Fibroblast of lung (primary cell): Measurements from ENCODE around the gene PLCH2. TPM values are rescaled to one million over a fixed set of nuclear protein-coding genes. Genes with fewer than 3 reads are reported as not detected.
A peak's percentile ranks its signal among the peaks of the same experiment; 100 is the strongest.

Source experiments
- DNase-seq, 2 donors: peaks; one replicate each; pipeline versions ENCODE4 v3.0.0 to v3.0.0-alpha.2; 2010; ENCODE audit warnings: low read depth in 2 of 2
- H2AFZ ChIP-seq: 2 replicates; pipeline ENCODE4 v1.5.1; 2012; ENCODE audit warnings: low read length, control low read depth, inconsistent platforms
- H3K27ac ChIP-seq: 2 replicates; pipeline ENCODE4 v1.5.1; 2011; ENCODE audit warnings: low read length, control low read depth; ENCODE audit not compliant: insufficient read depth
- H3K27me3 ChIP-seq: 2 replicates; pipeline ENCODE4 v1.5.1; 2011; ENCODE audit warnings: mild to moderate bottlenecking, low read length; ENCODE audit not compliant: control insufficient read depth, insufficient read depth
- H3K36me3 ChIP-seq: 2 replicates; pipeline ENCODE4 v1.5.1; 2011; ENCODE audit warnings: low read length; ENCODE audit not compliant: control insufficient read depth, insufficient read depth
- H3K4me1 ChIP-seq: 2 replicates; pipeline ENCODE4 v1.5.1; 2011; ENCODE audit warnings: low read length; ENCODE audit not compliant: control insufficient read depth, insufficient read depth; ENCODE audit errors: extremely low read depth
- H3K4me2 ChIP-seq: 2 replicates; pipeline ENCODE4 v1.5.1; 2011; ENCODE audit warnings: low read length, control low read depth; ENCODE audit not compliant: insufficient read depth; ENCODE audit errors: extremely low read depth
- H3K4me3 ChIP-seq, 4 experiments: fragments of 200-600 bp in 1 of 4; sonication (generic) in 1 of 4; replicated peaks in 1 of 4; 2 replicates each; pipeline ENCODE4 v1.5.1; 2011 to 2016; ENCODE audit warnings: low read length in 4 of 4, low read depth in 3 of 4, mild to moderate bottlenecking in 3 of 4, control low read depth in 2 of 4, inconsistent platforms in 1 of 4, mixed read lengths in 1 of 4; ENCODE audit not compliant: insufficient read depth in 1 of 4; ENCODE audit errors: control extremely low read depth in 1 of 4
- H3K79me2 ChIP-seq: 2 replicates; pipeline ENCODE4 v1.5.1; 2012; ENCODE audit warnings: mild to moderate bottlenecking, low read length, inconsistent platforms; ENCODE audit not compliant: control insufficient read depth, insufficient read depth
- H3K9ac ChIP-seq: 2 replicates; pipeline ENCODE4 v1.5.1; 2011; ENCODE audit warnings: mild to moderate bottlenecking, low read length, control low read depth; ENCODE audit not compliant: insufficient read depth
- H3K9me3 ChIP-seq: 2 replicates; pipeline ENCODE4 v1.5.1; 2012; ENCODE audit warnings: low read depth, low read length; ENCODE audit not compliant: control insufficient read depth, insufficient read depth
- H4K20me1 ChIP-seq: 2 replicates; pipeline ENCODE4 v1.5.1; 2011; ENCODE audit warnings: low read length; ENCODE audit not compliant: control insufficient read depth, insufficient read depth; ENCODE audit errors: extremely low read depth
- CTCF ChIP-seq, 2 donors: IDR thresholded peaks in 1 of 2; conservative IDR thresholded peaks in 1 of 2; 1 replicate in 1 of 2; 2 replicates in 1 of 2; pipeline ENCODE4 v1.5.1; 2011 to 2012; ENCODE audit warnings: low read length in 2 of 2, control low read depth in 1 of 2, inconsistent platforms in 1 of 2, low read depth in 1 of 2, mild to moderate bottlenecking in 1 of 2
- EZH2 ChIP-seq: IDR thresholded peaks from 2 replicates; pipeline ENCODE4 v1.5.1; 2012; ENCODE audit warnings: low read length, control low read depth, mild to moderate bottlenecking; ENCODE audit errors: missing control alignments
- polyA plus RNA-seq, 2 donors: library from polyadenylated mRNA; depleted of rRNA in 1 of 2; stranded (reverse) in 1 of 2; unstranded in 1 of 2; fragments of >200 nt; gene quantifications; 2 replicates each; pipeline ENCODE4 v1.2.1, GENCODE V29; 2011 to 2012; ENCODE audit warnings: missing spikeins in 1 of 2
- total RNA-seq: library from RNA; depleted of rRNA; stranded (reverse); fragments of >200 nt; gene quantifications from 2 replicates; pipeline ENCODE4 v1.2.1, GENCODE V29; 2014

The PLCH2 gene
- total and polyA plus RNA-seq, 2 donors (not counting 1 experiment from before 2014, with no cell fraction given) = 0.02 to 0.17 TPM

GRCh38 chr1:2459757-2460156, 16.3 kb upstream of the PLCH2 start:
- Histone ChIP-seq H2AFZ (no peak overlapping the region), H3K4me3 (no peak overlapping the region), H3K4me2 (no peak overlapping the region), H4K20me1 (no peaks in the 10 kb centered on the region), H3K36me3 (no peaks in the 10 kb centered on the region), H3K9ac (no peak overlapping the region), H3K9me3 (no peaks in the 10 kb centered on the region), H3K79me2 (no peaks in the 10 kb centered on the region), H3K27ac (no peak overlapping the region), H3K27me3 (peaks cover 16% of the 10 kb centered on the region), H3K4me1 (no peaks in the 10 kb centered on the region)
- DNase-seq = peak; percentile 33 to 92
- no peak for TF ChIP-seq EZH2
- peak; percentile 13 to 53 for TF ChIP-seq CTCF (conservative IDR thresholded peaks at IDR 0.05 in 1 of 2, IDR thresholded peaks at IDR 0.05 in 1 of 2; ENCODE audit: low read depth in 1 of 2, low read length in 2 of 2)

- Histone ChIP-seq H3K4me2 (no peak overlapping the region), H3K9ac (no peak overlapping the region), H2AFZ (no peak overlapping the region), H3K27me3 (peaks cover 16% of the 10 kb centered on the region), H3K79me2 (no peaks in the 10 kb centered on the region), H3K36me3 (no peaks in the 10 kb centered on the region), H3K4me3 (no peak overlapping the region), H3K9me3 (no peaks in the 10 kb centered on the region), H4K20me1 (no peaks in the 10 kb centered on the region), H3K4me1 (no peaks in the 10 kb centered on the region), H3K27ac (no peak overlapping the region)
- no peak for TF ChIP-seq CTCF (conservative IDR thresholded peaks at IDR 0.05 in 1 of 2, IDR thresholded peaks at IDR 0.05 in 1 of 2; ENCODE audit: low read depth in 1 of 2, low read length in 2 of 2)
- no peak for TF ChIP-seq EZH2
- DNase-seq = no peak
Measured at GRCh38 chr1:2460203-2460602, 15.9 kb upstream of the PLCH2 start.

- TF ChIP-seq EZH2 (no peak), CTCF (conservative IDR thresholded peaks at IDR 0.05 in 1 of 2, IDR thresholded peaks at IDR 0.05 in 1 of 2; ENCODE audit: low read depth in 1 of 2, low read length in 2 of 2) (no peak)
- Histone ChIP-seq H3K9ac (no peak overlapping the region), H3K4me2 (no peak overlapping the region), H3K9me3 (no peaks in the 10 kb centered on the region), H3K27ac (no peak overlapping the region), H2AFZ (no peak overlapping the region), H3K4me3 (no peak overlapping the region), H3K79me2 (no peaks in the 10 kb centered on the region), H4K20me1 (no peaks in the 10 kb centered on the region), H3K4me1 (no peaks in the 10 kb centered on the region), H3K27me3 (peaks cover 16% of the 10 kb centered on the region), H3K36me3 (no peaks in the 10 kb centered on the region)
- DNase-seq = no peak
Measured at GRCh38 chr1:2460996-2461751, 14.9 kb upstream of the PLCH2 start.
